GM12873 (cell line): ENCODE measurements around the gene ZCCHC9.

Source experiments
- TF ChIP-seq, protein P1 (sequence below): IDR thresholded peaks from 2 replicates; pipeline ENCODE4 v1.5.1; 2012; ENCODE audit warnings: low read depth, mild to moderate bottlenecking, moderate library complexity, low read length, control low read depth; ENCODE audit not compliant: insufficient read depth; ENCODE audit errors: missing control alignments

The ZCCHC9 gene

DNA sequence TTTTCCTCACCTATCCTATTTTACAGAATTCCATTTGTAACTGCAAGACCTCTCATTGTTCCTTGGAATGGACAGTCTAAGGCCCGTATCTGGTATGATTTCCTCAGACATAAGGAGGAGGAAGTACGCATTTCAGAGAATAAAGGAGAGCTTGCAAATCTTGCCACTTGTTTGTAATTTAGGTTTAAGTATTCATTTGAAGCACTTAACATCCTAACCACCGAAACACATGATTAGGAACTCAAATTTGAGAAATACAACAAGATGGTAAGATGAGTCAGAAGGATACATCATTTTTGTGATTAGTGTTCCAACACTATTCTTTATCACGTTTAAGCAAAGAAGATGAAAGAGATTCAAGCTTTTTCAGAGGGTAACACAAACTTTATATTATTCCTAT, 3.9 kb upstream of the ZCCHC9 start:
- TF ChIP-seq, protein P1, sequence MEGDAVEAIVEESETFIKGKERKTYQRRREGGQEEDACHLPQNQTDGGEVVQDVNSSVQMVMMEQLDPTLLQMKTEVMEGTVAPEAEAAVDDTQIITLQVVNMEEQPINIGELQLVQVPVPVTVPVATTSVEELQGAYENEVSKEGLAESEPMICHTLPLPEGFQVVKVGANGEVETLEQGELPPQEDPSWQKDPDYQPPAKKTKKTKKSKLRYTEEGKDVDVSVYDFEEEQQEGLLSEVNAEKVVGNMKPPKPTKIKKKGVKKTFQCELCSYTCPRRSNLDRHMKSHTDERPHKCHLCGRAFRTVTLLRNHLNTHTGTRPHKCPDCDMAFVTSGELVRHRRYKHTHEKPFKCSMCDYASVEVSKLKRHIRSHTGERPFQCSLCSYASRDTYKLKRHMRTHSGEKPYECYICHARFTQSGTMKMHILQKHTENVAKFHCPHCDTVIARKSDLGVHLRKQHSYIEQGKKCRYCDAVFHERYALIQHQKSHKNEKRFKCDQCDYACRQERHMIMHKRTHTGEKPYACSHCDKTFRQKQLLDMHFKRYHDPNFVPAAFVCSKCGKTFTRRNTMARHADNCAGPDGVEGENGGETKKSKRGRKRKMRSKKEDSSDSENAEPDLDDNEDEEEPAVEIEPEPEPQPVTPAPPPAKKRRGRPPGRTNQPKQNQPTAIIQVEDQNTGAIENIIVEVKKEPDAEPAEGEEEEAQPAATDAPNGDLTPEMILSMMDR = no peak

DNA sequence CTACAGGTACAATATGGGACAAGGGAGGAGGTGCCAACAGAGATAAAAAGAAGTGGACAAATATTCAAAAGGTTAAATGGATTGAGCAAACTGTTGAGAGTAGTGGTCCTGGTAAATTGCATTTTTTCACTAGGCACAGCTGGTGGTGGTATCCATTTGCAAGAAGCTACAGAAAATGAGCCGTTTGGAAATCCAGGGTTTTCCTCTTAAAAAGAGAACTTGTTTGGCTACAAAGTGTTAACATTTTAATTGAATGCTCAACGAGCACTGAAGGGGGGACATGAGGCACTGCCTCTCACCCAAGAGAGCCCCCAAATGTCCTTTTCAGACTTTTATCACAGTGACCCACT, 491 bp upstream of the ZCCHC9 start:
- TF ChIP-seq, protein P1 = no peak

DNA sequence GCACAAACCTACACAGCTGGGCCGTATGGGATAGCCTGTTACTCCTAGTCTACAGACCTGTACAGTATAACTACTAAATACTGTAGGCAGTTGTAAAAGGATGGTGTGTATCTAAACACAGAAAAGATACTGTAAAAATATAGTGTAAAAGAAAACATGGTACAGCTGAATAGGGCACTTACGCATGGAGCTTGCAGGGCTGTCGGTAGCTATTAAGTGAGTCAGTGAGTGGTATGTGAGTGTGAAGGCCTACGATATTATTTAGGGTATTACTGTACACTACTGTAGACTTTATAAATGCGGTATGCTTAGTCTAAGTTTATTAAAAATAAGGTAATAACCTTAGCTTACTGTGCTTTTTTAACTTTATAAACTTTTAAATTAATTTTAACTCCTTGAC, 1.2 kb downstream of the ZCCHC9 start:
- TF ChIP-seq, protein P1 = no peak

DNA sequence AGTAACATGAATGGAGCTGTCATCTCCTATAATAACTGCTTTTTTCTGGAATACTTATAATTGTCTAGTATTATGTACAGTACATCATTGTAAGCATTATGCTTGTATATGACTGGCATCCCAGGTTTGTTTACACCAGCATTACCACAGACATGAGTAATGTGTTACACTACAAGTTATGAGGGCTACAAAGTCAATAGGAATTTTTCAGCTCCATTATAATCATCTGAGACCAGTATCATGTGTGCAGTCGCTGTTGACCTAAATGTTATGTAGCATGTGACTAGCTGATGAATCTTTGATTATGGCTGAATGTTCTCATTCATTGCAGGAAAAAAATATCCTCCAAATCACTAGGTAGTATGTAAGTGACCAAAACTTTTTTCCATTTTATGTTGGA, 2.2 kb downstream of the ZCCHC9 start:
- TF ChIP-seq, protein P1 = no peak

DNA sequence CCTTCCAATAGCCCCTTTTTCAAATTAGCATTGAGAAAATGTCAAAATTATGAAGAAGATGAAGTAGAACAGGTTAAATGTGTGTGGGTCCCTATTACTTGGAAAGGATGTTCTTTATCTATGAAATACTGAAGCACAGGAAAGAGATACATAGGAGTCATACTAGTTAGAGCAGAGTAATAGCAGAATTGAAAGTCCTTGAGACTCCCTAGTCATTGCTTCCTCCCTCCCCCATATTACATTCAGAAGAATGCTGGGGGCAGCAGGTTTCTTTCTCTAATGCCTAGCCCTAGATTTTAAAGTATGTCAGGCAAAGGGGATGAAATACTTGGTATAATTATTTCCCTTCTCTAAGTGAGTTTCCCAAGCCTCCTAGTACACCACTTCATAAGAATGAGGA, 4.4 kb downstream of the ZCCHC9 start:
- TF ChIP-seq, protein P1 = no peak

DNA sequence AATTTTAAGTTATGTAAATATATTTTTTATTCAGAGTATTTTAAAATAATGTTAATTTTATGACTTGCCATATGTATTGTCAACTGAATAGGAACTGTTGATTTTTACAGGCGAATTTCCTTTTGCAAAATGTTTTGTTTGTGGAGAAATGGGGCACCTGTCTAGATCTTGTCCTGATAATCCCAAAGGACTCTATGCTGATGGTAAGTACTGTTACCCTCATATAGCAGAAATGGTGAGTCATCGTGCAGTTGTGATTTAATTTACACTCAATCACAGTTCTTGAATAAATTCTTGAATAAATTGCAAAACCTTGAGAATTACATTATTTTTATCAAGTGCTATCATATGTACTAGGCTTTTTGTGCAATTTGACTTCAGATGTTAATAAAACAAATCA, 7.4 kb downstream of the ZCCHC9 start:
- TF ChIP-seq, protein P1 = no peak

DNA sequence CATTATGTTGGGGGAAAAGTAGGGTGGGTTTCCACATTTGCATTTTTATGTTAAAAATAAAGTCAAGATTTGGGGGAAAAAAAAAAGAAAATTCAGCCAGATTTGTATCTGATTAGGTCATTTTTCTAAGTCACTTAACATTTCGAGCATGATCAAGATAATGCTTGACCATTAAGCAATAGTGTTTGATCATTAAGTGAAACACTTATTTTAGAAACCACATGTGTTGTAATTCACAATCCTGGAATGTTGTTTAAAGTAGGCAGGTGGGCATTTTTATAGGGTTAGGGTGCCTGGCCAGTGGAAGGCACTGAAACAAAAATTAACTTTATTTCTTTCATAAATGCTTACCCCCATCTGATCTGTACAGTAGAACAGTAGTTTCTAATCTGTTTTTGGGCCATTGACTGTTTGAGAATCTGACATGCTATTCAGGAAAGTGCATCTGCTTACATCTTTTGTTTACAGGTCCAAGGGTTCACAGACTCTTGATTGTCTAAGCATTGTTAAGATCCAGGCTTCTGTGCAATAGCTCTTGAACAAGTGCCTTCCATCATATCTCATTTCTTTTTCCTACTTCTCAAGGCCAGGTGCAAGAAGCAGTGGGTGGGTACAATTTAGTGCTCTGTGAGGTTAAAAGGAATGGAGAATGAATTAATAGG, 9.1 kb downstream of the ZCCHC9 start:
- TF ChIP-seq, protein P1 = no peak

DNA sequence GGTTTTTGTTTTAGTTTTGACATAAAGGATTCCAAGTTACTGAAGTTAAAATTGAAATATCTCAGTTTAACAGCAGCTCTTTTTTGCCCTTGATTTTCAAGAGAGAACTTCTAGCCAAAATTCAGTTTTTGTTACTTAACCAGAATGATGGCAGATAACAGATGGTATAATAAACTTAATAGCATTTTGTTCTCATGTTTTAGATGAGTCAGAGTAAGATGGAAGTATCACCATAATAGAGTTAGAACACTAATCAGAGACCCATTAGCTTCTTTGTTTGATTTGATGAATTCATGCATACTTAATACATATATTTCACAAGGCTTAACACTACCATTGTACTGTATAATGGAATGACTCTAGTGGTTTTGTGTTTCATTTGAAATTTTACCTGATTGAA, 11.9 kb downstream of the ZCCHC9 start:
- TF ChIP-seq, protein P1 = no peak
